Measurements from ENCODE around the gene SORBS1. TPM values are rescaled to one million over a fixed set of nuclear protein-coding genes. Genes with fewer than 3 reads are reported as not detected.

SORBS1 gene
- total RNA-seq, 2 experiments from 2014 or later, result 0.57 to 3.1 TPM

DNA sequence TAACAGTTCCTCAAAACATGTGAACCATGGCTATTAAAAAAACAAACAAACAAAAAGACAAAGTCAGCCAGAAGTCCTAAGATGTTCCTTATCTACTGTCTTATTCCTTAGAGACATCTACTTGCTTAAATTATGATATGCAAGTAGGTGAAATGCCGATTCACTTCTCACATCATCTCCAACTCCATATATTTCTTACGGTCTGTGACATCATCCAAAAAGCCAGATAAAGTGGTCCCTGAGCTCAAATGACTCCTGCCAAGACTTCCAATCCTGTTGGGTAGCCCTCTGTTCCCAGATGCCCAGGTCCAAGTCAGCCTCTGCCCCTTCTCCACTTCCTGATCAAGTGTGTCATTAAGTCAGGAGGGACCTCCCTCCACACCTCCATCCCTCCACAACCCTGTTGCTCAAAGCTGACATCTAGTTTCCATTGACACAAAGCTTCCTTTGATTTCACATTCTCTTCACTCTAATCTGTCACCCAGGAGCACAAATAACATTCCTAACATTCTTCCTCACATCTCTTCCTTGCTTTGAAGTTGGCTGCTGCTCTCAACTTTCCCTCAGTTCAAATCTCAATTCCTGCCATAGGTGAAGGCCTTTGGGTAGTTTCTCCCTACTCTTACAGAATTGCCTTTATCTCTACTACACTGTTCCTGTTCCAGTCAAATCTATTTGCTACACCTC lies 214.3 kb downstream of the SORBS1 start:
- POLR2A ChIA-PET, result interaction anchor here (1.7 kb wide), 1 partner anchor 10 kb away, joined by 4 read pairs; no protein-coding TSS in a partner anchor
- Histone ChIP-seq H3K9me2 (ENCODE audit: insufficient read depth, low read length) (no peaks in the 10 kb centered on the region), H3K36me3 (ENCODE audit: insufficient read depth, low read length) (no peaks in the 10 kb centered on the region), H3K9me3 (ENCODE audit: low read length) (no peaks in the 10 kb centered on the region), H3K4me1 (ENCODE audit: insufficient read depth, low read length, poor library complexity, severe bottlenecking) (no peaks in the 10 kb centered on the region), H3K4me3 (ENCODE audit: low read depth, low read length, poor library complexity, severe bottlenecking) (no peak overlapping the region), H4K20me1 (ENCODE audit: insufficient read depth, low read length) (no peaks in the 10 kb centered on the region), H3K4me2 (ENCODE audit: low read length) (no peak overlapping the region), H2AFZ (ENCODE audit: low read length) (no peak overlapping the region), H3K79me2 (ENCODE audit: insufficient read depth, low read depth, low read length) (no peaks in the 10 kb centered on the region), H3K27ac (ENCODE audit: low read depth, low read length, poor library complexity, severe bottlenecking) (no peak overlapping the region)
- no TSS peak for BruUV-seq (replicated peaks)
- DNase-seq (ENCODE audit: low spot score), result no peak
- intact Hi-C loops (cut with micrococcal nuclease; ENCODE audit: unreplicated experiment), result no loop called here
- no peak for TF ChIP-seq EZH2phosphoT487 (IDR thresholded peaks at IDR 0.05; ENCODE audit: borderline replicate concordance, low read depth, low read length)
- TF ChIP-seq, protein P1, sequence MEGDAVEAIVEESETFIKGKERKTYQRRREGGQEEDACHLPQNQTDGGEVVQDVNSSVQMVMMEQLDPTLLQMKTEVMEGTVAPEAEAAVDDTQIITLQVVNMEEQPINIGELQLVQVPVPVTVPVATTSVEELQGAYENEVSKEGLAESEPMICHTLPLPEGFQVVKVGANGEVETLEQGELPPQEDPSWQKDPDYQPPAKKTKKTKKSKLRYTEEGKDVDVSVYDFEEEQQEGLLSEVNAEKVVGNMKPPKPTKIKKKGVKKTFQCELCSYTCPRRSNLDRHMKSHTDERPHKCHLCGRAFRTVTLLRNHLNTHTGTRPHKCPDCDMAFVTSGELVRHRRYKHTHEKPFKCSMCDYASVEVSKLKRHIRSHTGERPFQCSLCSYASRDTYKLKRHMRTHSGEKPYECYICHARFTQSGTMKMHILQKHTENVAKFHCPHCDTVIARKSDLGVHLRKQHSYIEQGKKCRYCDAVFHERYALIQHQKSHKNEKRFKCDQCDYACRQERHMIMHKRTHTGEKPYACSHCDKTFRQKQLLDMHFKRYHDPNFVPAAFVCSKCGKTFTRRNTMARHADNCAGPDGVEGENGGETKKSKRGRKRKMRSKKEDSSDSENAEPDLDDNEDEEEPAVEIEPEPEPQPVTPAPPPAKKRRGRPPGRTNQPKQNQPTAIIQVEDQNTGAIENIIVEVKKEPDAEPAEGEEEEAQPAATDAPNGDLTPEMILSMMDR (conservative IDR thresholded peaks at IDR 0.05; ENCODE audit: low read length), result no peak
- CTCF ChIA-PET (ENCODE audit: unreplicated experiment), result no interaction called here

GRCh38 chr10:95343573-95343972 lies 217.6 kb downstream of the SORBS1 start:
- Histone ChIP-seq H3K4me1 (ENCODE audit: insufficient read depth, low read length, poor library complexity, severe bottlenecking) (no peaks in the 10 kb centered on the region), H4K20me1 (ENCODE audit: insufficient read depth, low read length) (no peaks in the 10 kb centered on the region), H3K9me2 (ENCODE audit: insufficient read depth, low read length) (no peaks in the 10 kb centered on the region), H3K9me3 (ENCODE audit: low read length) (no peaks in the 10 kb centered on the region), H3K79me2 (ENCODE audit: insufficient read depth, low read depth, low read length) (no peaks in the 10 kb centered on the region), H3K36me3 (ENCODE audit: insufficient read depth, low read length) (no peaks in the 10 kb centered on the region), H2AFZ (ENCODE audit: low read length) (no peak overlapping the region), H3K27ac (ENCODE audit: low read depth, low read length, poor library complexity, severe bottlenecking) (no peak overlapping the region), H3K4me2 (ENCODE audit: low read length) (no peak overlapping the region), H3K4me3 (ENCODE audit: low read depth, low read length, poor library complexity, severe bottlenecking) (no peak overlapping the region)
- no peak for DNase-seq (ENCODE audit: low spot score)
- ChIA-PET CTCF (ENCODE audit: unreplicated experiment) (no interaction called here), POLR2A (no interaction called here)
- intact Hi-C loops (cut with micrococcal nuclease; ENCODE audit: unreplicated experiment), result no loop called here
- no peak for TF ChIP-seq EZH2phosphoT487 (IDR thresholded peaks at IDR 0.05; ENCODE audit: borderline replicate concordance, low read depth, low read length)
- TF ChIP-seq, protein P1 (conservative IDR thresholded peaks at IDR 0.05; ENCODE audit: low read length), result no peak
- BruUV-seq (replicated peaks), result no TSS peak

DNA sequence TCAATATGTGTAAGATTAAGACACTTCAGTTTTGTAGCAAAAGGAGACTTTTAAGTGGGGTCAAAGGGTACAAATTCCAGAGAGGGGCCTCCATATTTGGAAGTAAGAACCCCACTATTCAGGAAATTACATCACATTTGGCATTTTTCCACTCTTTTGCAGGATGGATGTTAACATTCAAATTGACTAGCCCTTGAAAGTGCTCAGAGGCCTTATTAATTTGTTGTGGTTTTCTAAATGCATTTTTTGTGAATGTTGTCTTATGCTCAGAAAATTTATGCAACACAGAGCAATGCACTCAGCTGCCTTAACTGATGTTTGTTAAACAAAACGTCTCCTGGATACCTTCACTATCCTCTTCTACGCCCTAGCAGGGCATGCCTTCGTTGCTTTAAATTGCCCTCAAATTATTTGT lies 219.4 kb downstream of the SORBS1 start:
- BruUV-seq (replicated peaks), result no TSS peak
- intact Hi-C loops (cut with micrococcal nuclease; ENCODE audit: unreplicated experiment), result no loop called here
- Histone ChIP-seq H3K27ac (ENCODE audit: low read depth, low read length, poor library complexity, severe bottlenecking) (no peak overlapping the region), H3K36me3 (ENCODE audit: insufficient read depth, low read length) (no peaks in the 10 kb centered on the region), H3K79me2 (ENCODE audit: insufficient read depth, low read depth, low read length) (no peaks in the 10 kb centered on the region), H4K20me1 (ENCODE audit: insufficient read depth, low read length) (no peaks in the 10 kb centered on the region), H3K9me3 (ENCODE audit: low read length) (no peaks in the 10 kb centered on the region), H3K4me3 (ENCODE audit: low read depth, low read length, poor library complexity, severe bottlenecking) (no peak overlapping the region), H3K9me2 (ENCODE audit: insufficient read depth, low read length) (no peaks in the 10 kb centered on the region), H2AFZ (ENCODE audit: low read length) (no peak overlapping the region), H3K4me1 (ENCODE audit: insufficient read depth, low read length, poor library complexity, severe bottlenecking) (no peaks in the 10 kb centered on the region), H3K4me2 (ENCODE audit: low read length) (no peak overlapping the region)
- TF ChIP-seq, protein P1 (conservative IDR thresholded peaks at IDR 0.05; ENCODE audit: low read length), result no peak
- TF ChIP-seq EZH2phosphoT487 (IDR thresholded peaks at IDR 0.05; ENCODE audit: borderline replicate concordance, low read depth, low read length), result no peak
- DNase-seq (ENCODE audit: low spot score), result no peak
- ChIA-PET POLR2A (interaction anchor here (0.9 to 1.7 kb wide), 2 partner anchors 12 to 22 kb away, joined by 3 to 4 read pairs; no protein-coding TSS in a partner anchor), CTCF (ENCODE audit: unreplicated experiment) (no interaction called here)
